ENCODE measurements around the gene ABCB1. TPM values are rescaled to one million over a fixed set of nuclear protein-coding genes. Genes with fewer than 3 reads are reported as not detected.

ABCB1 gene
- total RNA-seq, 4 donors from 2014 or later, result 43.7 to 394 (median 285) TPM

DNA sequence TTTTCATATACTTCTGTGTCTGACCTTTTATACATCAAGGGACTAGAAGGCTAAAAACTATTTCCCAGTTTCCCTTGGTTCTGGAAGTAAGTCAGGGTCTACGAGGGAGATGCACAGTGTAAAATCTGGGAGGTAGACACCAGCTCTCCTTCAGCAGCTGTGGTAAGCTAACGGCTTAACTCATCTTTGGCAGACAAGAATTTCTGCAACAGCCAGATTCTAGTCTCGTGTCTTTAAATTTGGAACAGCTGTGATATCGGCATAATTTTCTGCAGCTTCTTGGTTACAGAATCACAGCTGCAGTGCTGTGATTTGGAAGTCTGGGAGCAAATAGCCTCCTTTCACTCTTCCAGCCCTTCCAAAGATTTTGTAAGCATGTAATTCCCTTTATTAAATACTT lies 87.8 kb downstream of the ABCB1 start:
- no peak overlapping the region for H3K4me3 ChIP-seq
- no peak for DNase-seq
- H3K36me3 ChIP-seq, result peaks cover 0 to 65% (median 0%) of the 10 kb centered on the region in 3 donors
- TF ChIP-seq, protein P1, sequence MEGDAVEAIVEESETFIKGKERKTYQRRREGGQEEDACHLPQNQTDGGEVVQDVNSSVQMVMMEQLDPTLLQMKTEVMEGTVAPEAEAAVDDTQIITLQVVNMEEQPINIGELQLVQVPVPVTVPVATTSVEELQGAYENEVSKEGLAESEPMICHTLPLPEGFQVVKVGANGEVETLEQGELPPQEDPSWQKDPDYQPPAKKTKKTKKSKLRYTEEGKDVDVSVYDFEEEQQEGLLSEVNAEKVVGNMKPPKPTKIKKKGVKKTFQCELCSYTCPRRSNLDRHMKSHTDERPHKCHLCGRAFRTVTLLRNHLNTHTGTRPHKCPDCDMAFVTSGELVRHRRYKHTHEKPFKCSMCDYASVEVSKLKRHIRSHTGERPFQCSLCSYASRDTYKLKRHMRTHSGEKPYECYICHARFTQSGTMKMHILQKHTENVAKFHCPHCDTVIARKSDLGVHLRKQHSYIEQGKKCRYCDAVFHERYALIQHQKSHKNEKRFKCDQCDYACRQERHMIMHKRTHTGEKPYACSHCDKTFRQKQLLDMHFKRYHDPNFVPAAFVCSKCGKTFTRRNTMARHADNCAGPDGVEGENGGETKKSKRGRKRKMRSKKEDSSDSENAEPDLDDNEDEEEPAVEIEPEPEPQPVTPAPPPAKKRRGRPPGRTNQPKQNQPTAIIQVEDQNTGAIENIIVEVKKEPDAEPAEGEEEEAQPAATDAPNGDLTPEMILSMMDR (IDR thresholded peaks at IDR 0.05), result no peak
- TF ChIP-seq POLR2A (IDR thresholded peaks at IDR 0.05), result no peak
- no peaks in the 10 kb centered on the region for H3K27me3 ChIP-seq
- H3K4me1 ChIP-seq, result no peaks in the 10 kb centered on the region
- no peaks in the 10 kb centered on the region for H3K9me3 ChIP-seq
- no peak overlapping the region for H3K27ac ChIP-seq

DNA sequence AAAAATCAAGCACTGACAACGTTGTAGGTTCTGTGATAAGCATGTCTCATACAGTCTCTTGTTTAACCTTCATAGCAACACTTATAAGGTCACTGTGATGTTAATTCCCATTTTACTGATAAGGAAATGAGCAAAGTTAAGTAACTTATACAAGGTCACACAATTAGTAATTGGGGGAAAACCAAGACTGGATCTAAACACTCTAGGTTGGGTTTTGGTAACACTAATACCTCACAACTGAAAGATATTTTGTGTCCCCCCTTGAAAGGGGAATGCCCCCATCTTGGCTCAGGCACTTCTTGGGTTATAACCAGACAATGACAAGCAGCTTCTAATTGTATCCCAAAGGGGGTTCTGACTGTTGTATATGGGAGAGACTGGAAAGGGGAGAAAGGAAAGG lies 89.2 kb downstream of the ABCB1 start:
- Histone ChIP-seq H3K36me3 (peaks cover 0 to 72% (median 0%) of the 10 kb centered on the region in 3 donors), H3K27me3 (no peaks in the 10 kb centered on the region), H3K27ac (no peak overlapping the region), H3K4me1 (no peaks in the 10 kb centered on the region), H3K9me3 (no peaks in the 10 kb centered on the region), H3K4me3 (no peak overlapping the region)
- DNase-seq, result no peak
- TF ChIP-seq, protein P1 (IDR thresholded peaks at IDR 0.05), result no peak
- no peak for TF ChIP-seq POLR2A (IDR thresholded peaks at IDR 0.05)

DNA sequence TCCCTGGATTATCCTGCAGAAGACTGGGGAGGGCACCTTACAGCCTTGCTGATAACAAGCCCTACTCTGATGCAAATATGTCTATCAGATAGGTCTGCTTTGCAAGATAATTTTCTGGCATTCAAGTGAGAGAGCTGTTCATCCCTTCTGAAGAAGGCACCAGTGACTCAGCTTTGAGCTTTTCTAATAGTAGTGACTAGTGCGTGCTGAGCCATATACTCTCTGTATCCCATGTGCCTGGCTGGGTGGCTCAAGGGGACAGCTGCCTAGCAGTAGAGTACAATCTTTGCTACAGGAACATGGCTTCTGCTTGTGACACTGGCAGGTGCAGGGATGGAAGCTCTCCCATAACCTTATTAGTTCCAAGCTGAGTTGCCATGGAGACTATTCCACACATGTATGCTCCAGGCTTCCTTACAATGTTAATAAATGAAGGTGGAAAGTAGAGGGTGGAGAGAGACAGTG lies 90.2 kb downstream of the ABCB1 start:
- no peaks in the 10 kb centered on the region for H3K4me1 ChIP-seq
- H3K27me3 ChIP-seq, result no peaks in the 10 kb centered on the region
- no peak for DNase-seq
- no peak for TF ChIP-seq POLR2A (IDR thresholded peaks at IDR 0.05)
- TF ChIP-seq, protein P1 (IDR thresholded peaks at IDR 0.05), result no peak
- no peak overlapping the region for H3K27ac ChIP-seq
- H3K36me3 ChIP-seq, result peaks cover 0 to 73% (median 0%) of the 10 kb centered on the region in 3 donors
- H3K4me3 ChIP-seq, result no peak overlapping the region
- H3K9me3 ChIP-seq, result no peaks in the 10 kb centered on the region

DNA sequence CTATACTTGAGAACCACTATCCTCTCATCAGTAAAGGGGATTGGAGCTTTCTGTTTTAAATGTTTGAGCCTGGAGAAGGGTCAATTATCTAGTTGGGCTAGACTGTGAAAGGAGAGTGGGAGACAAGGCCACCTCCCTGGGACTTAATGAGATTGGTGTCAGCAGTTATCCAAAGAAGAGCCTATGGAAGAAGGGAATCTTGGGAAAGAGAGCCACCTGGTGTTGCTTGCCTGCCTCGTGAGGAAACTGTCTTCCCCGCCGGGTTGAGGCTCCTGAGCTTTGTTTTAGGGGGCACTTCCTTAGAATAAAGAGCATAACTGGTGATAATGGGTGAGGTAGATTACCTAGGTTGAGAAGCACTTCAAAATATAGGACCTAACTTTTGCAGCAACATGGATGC lies 93.2 kb downstream of the ABCB1 start:
- no peak for DNase-seq

DNA sequence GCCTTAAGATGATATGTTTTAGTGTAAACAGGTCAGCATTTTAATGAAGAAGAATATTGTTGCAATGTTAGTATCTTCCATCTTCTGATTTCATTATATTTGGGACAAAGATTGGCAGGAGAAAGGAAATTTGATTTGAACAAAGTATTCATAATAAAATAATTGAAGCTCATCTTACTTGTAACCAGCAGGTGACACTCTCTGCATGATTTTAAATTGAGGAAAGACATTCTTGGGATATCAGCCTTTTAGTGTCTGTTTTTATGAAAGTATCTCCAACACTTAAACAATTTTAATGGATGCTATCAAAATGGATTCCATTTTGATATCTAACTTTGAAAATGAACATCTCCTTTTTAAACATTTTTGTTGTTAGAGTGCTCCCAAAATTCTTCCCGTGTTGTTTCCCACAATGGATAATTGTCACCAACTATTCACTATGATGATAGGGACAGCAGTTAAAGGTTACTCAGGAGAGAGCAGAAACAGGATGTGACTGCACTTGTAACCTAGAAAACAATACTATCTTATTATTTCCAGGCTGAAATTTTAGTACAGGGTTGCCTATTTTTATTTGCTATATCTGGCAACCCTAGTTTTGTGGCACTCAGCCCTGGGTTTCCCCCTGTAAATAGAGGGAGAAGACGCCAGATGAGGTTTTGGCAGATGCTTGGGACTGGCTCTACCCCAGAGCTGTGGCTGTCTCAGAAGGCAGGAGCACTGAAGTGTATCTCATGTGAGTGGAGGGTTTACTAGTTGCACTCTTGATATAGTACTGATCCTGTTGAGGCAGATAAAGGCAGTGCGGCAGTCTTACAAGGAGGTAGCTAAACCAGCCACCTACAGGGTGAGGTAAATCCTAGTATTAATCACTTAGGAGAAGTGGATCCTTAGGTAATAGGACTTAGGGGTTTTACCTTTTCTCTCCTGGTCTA lies 94.2 kb downstream of the ABCB1 start:
- no peaks in the 10 kb centered on the region for H3K27me3 ChIP-seq
- no peak for DNase-seq
- no peaks in the 10 kb centered on the region for H3K9me3 ChIP-seq
- TF ChIP-seq POLR2A (IDR thresholded peaks at IDR 0.05), result no peak
- TF ChIP-seq, protein P1 (IDR thresholded peaks at IDR 0.05), result peak in 4 of 6 experiments; percentile 16 to 48 (median 44)
- H3K4me1 ChIP-seq, result no peaks in the 10 kb centered on the region
- no peak overlapping the region for H3K27ac ChIP-seq
- peaks cover 0 to 69% (median 0%) of the 10 kb centered on the region in 3 donors for H3K36me3 ChIP-seq
- H3K4me3 ChIP-seq, result no peak overlapping the region

More for the DNA sequence above, 93.2 kb downstream of the ABCB1 start:
- Histone ChIP-seq H3K4me1 (no peaks in the 10 kb centered on the region), H3K36me3 (peaks cover 0 to 67% (median 0%) of the 10 kb centered on the region in 3 donors), H3K27ac (no peak overlapping the region), H3K27me3 (no peaks in the 10 kb centered on the region), H3K9me3 (no peaks in the 10 kb centered on the region), H3K4me3 (no peak overlapping the region)
- TF ChIP-seq, protein P1 (IDR thresholded peaks at IDR 0.05), result no peak

Measured in Peyer's patch (tissue), 4 donors.